ENCODE measurements around the gene CAPZB.

DNA sequence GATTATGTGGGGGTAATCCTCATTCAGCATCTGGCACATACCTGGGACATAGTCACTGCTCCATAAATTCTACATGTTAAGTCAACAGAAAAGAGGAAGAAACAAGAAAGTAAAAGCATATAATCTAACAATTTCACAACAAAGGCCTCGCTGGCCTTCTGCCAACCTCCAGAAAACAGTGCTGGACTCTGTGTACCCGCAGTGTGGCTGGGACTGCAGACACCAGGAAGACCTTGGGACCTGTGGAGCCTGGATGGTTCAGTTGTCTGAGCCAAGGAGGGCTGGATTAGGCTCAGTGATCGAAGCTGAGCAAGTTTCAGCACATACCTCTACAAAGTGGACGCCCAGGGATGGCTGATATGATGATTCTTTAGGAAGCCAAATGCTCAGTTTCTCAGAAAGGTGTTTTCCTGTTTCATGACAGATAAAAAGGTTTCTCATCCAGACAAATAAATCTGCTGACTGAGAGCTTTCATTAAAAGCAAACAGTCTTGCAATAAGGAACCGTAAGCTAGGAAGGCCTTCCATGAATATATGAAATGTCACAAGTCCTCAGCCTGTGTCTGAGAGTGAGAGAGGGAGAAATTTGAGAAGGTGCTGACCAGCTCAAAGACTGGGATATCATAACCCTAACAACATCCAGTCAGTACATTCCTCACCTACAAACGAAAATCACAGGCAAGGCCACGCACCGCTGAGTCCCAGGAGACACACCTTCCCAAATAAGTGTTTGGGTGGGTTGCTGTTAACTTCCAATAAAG lies 48.4 kb downstream of the CAPZB start:
- TF ChIP-seq, protein P1, sequence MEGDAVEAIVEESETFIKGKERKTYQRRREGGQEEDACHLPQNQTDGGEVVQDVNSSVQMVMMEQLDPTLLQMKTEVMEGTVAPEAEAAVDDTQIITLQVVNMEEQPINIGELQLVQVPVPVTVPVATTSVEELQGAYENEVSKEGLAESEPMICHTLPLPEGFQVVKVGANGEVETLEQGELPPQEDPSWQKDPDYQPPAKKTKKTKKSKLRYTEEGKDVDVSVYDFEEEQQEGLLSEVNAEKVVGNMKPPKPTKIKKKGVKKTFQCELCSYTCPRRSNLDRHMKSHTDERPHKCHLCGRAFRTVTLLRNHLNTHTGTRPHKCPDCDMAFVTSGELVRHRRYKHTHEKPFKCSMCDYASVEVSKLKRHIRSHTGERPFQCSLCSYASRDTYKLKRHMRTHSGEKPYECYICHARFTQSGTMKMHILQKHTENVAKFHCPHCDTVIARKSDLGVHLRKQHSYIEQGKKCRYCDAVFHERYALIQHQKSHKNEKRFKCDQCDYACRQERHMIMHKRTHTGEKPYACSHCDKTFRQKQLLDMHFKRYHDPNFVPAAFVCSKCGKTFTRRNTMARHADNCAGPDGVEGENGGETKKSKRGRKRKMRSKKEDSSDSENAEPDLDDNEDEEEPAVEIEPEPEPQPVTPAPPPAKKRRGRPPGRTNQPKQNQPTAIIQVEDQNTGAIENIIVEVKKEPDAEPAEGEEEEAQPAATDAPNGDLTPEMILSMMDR (conservative IDR thresholded peaks at IDR 0.05): no peak
- no peak for TF ChIP-seq ZFX (IDR thresholded peaks at IDR 0.05)
